ENCODE results near the gene MKLN1. TPM values are rescaled to one million over a fixed set of nuclear protein-coding genes. Genes with fewer than 3 reads are reported as not detected.

Gene MKLN1
- total RNA-seq, 1 donor from 2014 or later, result 15.2 TPM

DNA sequence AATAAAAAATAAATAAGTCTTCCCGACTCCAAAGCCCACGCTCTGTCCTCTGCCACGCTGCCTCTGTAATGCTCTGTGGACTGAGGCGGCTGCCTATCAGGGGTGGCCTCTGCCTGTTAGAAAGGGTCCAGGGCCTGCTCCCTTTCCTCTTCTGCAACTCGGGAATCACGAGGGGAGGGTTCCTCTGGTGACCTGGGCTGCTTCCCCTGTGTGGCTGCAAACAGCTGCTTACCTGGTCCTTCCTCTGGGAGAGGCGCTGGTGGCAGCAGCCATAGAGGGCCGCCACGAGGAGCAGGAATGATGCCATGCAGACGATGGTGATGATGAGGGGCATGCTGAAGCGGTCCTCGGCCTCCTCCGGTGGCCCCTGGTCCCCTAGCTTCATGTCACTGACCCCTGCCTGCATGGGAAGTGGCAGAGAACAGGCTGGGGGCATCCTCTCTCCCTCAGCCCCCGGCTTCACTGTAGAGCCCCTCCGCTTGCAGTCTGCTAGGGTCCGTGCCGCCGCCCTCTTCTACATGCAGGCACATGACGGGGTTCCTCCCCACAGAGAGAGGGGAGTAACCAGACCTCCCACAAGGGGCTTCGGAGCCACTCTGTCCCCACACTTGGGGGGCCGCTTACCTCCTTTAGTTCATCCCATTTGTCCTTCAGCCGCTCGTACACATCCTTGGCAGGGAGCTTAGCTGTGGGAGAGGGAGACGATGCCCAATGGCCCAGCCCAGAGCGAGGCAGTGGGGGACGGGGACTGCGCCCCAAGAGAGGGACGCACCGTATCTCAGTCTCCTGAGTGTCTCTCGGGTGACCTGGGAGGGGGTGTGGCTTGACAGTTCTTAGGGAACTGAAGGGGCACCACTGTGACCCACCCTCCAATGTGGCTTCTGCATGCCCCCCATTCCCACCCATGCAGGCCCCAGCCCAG lies 178.2 kb downstream of the MKLN1 start:
- TF ChIP-seq CTCF (conservative IDR thresholded peaks at IDR 0.05; ENCODE audit: low read depth, low read length), result no peak
- DNase-seq (ENCODE audit: low read depth), result no peak
- H3K4me3 ChIP-seq (ENCODE audit: low read depth, low read length), result no peak overlapping the region

GRCh38 chr7:131506597-131506996 lies 178.9 kb downstream of the MKLN1 start:
- peak; percentile 7 for TF ChIP-seq CTCF (conservative IDR thresholded peaks at IDR 0.05; ENCODE audit: low read depth, low read length)
- no peak for DNase-seq (ENCODE audit: low read depth)
- H3K4me3 ChIP-seq (ENCODE audit: low read depth, low read length), result no peak overlapping the region

DNA sequence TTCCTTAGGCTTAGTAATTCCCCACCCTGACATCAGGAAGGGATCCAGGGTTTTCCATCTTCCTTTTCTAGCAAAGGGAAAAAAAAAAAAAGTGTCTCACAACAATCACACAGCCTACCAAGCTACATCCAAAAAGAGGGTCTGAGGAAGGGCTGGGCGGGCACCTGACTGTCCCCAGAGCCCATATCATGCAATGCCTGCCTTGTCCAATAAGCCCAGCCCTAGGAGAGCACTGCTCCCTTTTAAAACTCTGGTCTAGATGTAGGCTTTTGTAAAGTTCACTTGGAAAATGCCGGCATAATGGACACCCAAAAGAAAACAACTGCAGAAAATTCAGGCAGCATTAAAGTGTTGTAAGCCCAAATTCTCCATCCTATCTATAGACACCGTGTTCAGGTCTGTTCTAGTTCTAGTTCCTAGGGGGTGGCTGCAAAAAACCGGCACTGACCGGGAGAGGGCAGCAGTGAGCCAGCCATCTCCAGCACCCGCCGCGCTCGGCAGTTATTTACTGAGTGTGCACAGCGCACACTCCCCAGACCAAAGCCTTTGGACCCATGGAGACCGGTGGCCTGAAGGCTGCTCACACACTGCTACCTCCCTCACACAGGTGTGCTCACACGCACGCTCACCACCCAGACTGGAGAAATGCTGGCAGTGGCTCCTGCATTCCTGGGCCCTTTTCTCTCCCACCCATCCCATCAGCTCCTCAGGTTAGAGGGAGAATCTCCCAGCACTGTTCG lies 180.1 kb downstream of the MKLN1 start:
- H3K4me3 ChIP-seq (ENCODE audit: low read depth, low read length), result no peak overlapping the region
- TF ChIP-seq CTCF (conservative IDR thresholded peaks at IDR 0.05; ENCODE audit: low read depth, low read length), result peak; percentile 97
- DNase-seq (ENCODE audit: low read depth), result no peak

- DNase-seq (ENCODE audit: low read depth), result no peak
- H3K4me3 ChIP-seq (ENCODE audit: low read depth, low read length), result no peak overlapping the region
- no peak for TF ChIP-seq CTCF (conservative IDR thresholded peaks at IDR 0.05; ENCODE audit: low read depth, low read length)
These were observed 181.2 kb downstream of the MKLN1 start for GRCh38 chr7:131508754-131509486.

DNA sequence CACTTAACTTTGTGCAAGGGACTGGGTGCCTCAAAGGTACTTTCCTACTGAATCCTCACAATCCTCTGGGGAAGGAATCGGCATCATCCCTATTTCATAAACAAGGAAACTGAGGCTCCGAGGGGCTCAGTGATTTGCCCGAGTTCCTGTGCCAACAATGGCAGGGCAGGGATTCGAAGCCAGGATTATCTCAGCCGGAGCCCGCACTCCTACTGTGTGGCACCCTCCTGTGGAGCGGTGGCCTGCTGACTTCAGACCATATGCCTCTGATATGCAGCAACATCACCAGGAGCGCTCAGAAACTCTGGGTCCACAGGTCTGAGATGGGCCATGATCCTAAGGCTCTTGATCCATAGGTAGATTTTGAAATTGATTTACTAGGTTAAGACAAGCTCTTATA lies 182.1 kb downstream of the MKLN1 start:
- no peak overlapping the region for H3K4me3 ChIP-seq (ENCODE audit: low read depth, low read length)
- no peak for DNase-seq (ENCODE audit: low read depth)
- TF ChIP-seq CTCF (conservative IDR thresholded peaks at IDR 0.05; ENCODE audit: low read depth, low read length), result no peak

DNA sequence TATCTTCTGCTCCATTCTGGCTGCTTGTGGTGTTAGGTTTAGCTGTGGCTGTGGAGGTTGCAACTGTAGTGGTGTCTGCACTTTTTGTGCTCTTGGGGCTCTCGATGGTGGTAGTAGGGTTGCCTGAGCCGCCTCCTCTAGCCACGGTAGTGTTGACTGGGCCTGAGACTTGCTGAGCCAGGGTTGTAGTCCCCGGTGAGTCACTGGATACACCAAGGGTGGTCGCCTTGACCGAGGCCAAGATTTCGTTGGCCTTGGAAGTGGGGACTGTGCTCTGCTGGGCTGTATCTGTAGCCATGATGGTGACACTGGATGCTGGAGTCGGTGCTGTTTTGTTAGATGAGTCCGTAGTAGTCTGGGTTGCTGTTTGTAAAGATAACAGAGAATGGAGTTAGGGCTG lies 183.4 kb downstream of the MKLN1 start:
- H3K4me3 ChIP-seq (ENCODE audit: low read depth, low read length), result no peak overlapping the region
- no peak for TF ChIP-seq CTCF (conservative IDR thresholded peaks at IDR 0.05; ENCODE audit: low read depth, low read length)
- no peak for DNase-seq (ENCODE audit: low read depth)
